ENCODE measurements around the gene SGMS1. TPM values are rescaled to one million over a fixed set of nuclear protein-coding genes. Genes with fewer than 3 reads are reported as not detected.
"Not testable (repeated sequence)": the region's sequence is repeated elsewhere in the genome, so short reads cannot be mapped to it uniquely, and the experiment has no call there.

Gene SGMS1
- total and polyA plus RNA-seq, 2 donors (not counting 1 experiment from before 2014, with no cell fraction given) = 39.9 to 82.1 TPM

DNA sequence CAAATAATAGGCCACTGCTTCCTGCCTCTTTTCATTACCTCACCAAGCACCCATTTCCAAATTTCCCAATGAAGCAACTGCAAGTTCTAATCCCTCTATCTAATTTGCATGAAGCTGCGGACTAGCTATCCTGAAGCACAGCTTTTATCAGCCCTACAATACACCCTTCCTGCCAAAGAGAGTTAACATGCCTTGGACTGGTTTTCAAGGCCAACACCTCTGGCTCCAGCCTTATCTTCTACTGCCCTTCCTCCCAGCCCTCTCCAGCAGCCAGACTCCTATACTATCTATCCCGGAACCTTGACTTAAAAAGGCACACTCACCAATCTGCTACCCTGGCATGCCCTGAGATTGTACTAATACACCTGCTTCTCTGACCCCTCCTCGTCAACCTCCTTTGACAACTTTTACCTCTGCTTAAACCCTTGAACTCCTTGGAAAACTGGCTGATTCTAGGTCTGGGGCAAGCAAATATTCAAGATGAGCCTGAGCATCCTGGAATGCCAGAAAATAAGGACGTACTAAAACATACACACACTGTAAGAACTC is 73.4 kb downstream of the SGMS1 start:
- Histone ChIP-seq H2AFZ (ENCODE audit: low read length) (no peak overlapping the region), H3K27me3 (ENCODE audit: control insufficient read depth, insufficient read depth, low read length) (no peaks in the 10 kb centered on the region), H3K36me3 (ENCODE audit: control insufficient read depth, insufficient read depth, low read length) (no peaks in the 10 kb centered on the region), H3K27ac (ENCODE audit: insufficient read depth, low read length) (no peak overlapping the region), H3K9ac (ENCODE audit: insufficient read depth, low read length) (no peak overlapping the region), H3K9me3 (ENCODE audit: control insufficient read depth, insufficient read depth, low read depth, low read length) (no peaks in the 10 kb centered on the region), H3K79me2 (ENCODE audit: control insufficient read depth, insufficient read depth, low read length) (peaks cover 2% of the 10 kb centered on the region), H3K4me3 (replicated peaks in 1 of 4; ENCODE audit: control extremely low read depth in 1 of 4, insufficient read depth in 1 of 4, low read depth in 3 of 4, low read length in 4 of 4) (no peak overlapping the region), H3K4me1 (ENCODE audit: control insufficient read depth, extremely low read depth, insufficient read depth, low read length) (peaks cover 22% of the 10 kb centered on the region), H3K4me2 (ENCODE audit: extremely low read depth, insufficient read depth, low read length) (no peak overlapping the region), H4K20me1 (ENCODE audit: control insufficient read depth, extremely low read depth, insufficient read depth, low read length) (no peaks in the 10 kb centered on the region)
- DNase-seq (ENCODE audit: low read depth in 2 of 2) = peak in 1 of 2 donors; percentile 34
- TF ChIP-seq EZH2 (IDR thresholded peaks at IDR 0.05; ENCODE audit: low read length, missing control alignments) = no peak
- TF ChIP-seq, protein P1, sequence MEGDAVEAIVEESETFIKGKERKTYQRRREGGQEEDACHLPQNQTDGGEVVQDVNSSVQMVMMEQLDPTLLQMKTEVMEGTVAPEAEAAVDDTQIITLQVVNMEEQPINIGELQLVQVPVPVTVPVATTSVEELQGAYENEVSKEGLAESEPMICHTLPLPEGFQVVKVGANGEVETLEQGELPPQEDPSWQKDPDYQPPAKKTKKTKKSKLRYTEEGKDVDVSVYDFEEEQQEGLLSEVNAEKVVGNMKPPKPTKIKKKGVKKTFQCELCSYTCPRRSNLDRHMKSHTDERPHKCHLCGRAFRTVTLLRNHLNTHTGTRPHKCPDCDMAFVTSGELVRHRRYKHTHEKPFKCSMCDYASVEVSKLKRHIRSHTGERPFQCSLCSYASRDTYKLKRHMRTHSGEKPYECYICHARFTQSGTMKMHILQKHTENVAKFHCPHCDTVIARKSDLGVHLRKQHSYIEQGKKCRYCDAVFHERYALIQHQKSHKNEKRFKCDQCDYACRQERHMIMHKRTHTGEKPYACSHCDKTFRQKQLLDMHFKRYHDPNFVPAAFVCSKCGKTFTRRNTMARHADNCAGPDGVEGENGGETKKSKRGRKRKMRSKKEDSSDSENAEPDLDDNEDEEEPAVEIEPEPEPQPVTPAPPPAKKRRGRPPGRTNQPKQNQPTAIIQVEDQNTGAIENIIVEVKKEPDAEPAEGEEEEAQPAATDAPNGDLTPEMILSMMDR (conservative IDR thresholded peaks at IDR 0.05 in 1 of 2, IDR thresholded peaks at IDR 0.05 in 1 of 2; ENCODE audit: low read depth in 1 of 2, low read length in 2 of 2) = no peak

DNA sequence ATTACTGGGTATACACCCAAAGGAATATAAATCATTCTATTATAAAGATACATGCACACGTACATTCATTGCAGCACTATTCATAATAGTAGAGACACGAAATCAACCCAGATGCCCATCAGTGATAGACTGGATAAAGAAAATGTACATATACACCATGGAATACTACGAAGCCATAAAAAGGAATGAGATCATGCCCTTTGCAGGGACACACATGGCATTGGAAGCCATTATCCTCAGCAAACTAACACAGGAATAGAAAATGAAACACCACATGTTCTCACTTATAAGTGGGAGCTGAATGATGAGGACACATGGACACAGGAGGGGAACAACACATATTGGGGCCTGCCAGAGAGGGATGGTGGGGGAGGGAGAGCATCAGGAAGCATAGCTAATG is 74.6 kb downstream of the SGMS1 start:
- not testable (repeated sequence) for H3K9me3 ChIP-seq (ENCODE audit: control insufficient read depth, insufficient read depth, low read depth, low read length); H3K79me2 ChIP-seq (ENCODE audit: control insufficient read depth, insufficient read depth, low read length); H3K36me3 ChIP-seq (ENCODE audit: control insufficient read depth, insufficient read depth, low read length); H3K27ac ChIP-seq (ENCODE audit: insufficient read depth, low read length); H3K4me3 ChIP-seq (replicated peaks in 1 of 4; ENCODE audit: control extremely low read depth in 1 of 4, insufficient read depth in 1 of 4, low read depth in 3 of 4, low read length in 4 of 4); H4K20me1 ChIP-seq (ENCODE audit: control insufficient read depth, extremely low read depth, insufficient read depth, low read length); H3K4me2 ChIP-seq (ENCODE audit: extremely low read depth, insufficient read depth, low read length); DNase-seq (ENCODE audit: low read depth in 2 of 2); H2AFZ ChIP-seq (ENCODE audit: low read length); H3K9ac ChIP-seq (ENCODE audit: insufficient read depth, low read length); H3K27me3 ChIP-seq (ENCODE audit: control insufficient read depth, insufficient read depth, low read length)
- H3K4me1 ChIP-seq (ENCODE audit: control insufficient read depth, extremely low read depth, insufficient read depth, low read length) = peaks cover 12% of the 10 kb centered on the region

DNA sequence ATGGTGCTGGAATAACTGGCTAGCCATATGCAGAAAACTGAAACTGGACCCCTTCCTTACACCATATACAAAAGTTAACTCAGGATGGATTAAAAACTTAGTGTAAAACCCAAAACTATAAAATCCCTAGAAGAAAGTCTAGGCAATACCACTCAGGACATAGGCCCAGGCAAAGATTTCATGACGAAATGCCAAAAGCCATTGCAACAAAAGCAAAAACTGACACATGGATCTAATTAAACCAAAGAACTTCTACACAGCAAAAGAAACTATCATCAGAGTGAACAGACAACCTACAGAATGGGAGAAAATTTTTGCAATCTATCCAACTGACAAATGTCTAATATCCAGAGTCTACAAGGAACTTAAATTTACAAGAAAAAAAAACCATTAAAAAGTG is 75.3 kb downstream of the SGMS1 start:
- not testable (repeated sequence) for H3K9me3 ChIP-seq (ENCODE audit: control insufficient read depth, insufficient read depth, low read depth, low read length); H2AFZ ChIP-seq (ENCODE audit: low read length); H3K27me3 ChIP-seq (ENCODE audit: control insufficient read depth, insufficient read depth, low read length); H3K36me3 ChIP-seq (ENCODE audit: control insufficient read depth, insufficient read depth, low read length); H3K4me2 ChIP-seq (ENCODE audit: extremely low read depth, insufficient read depth, low read length); DNase-seq (ENCODE audit: low read depth in 2 of 2); H4K20me1 ChIP-seq (ENCODE audit: control insufficient read depth, extremely low read depth, insufficient read depth, low read length); H3K27ac ChIP-seq (ENCODE audit: insufficient read depth, low read length); H3K4me3 ChIP-seq (replicated peaks in 1 of 4; ENCODE audit: control extremely low read depth in 1 of 4, insufficient read depth in 1 of 4, low read depth in 3 of 4, low read length in 4 of 4); H3K79me2 ChIP-seq (ENCODE audit: control insufficient read depth, insufficient read depth, low read length); H3K9ac ChIP-seq (ENCODE audit: insufficient read depth, low read length)
- peaks cover 12% of the 10 kb centered on the region for H3K4me1 ChIP-seq (ENCODE audit: control insufficient read depth, extremely low read depth, insufficient read depth, low read length)

DNA sequence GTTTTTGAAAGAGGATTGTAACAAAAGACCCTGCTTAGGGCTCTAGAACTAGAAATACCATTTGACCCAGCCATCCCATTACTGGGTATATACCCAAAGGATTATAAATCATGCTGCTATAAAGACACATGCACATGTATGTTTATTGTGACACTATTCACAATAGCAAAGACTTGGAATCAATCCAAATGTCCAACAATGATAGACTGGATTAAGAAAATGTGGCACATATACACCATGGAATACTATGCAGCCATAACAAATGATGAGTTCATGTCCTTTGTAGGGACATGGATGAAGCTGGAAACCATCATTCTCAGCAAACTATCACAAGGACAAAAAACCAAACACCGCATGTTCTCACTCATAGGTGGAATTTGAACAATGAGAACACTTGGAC is 77.5 kb downstream of the SGMS1 start:
- not testable (repeated sequence) for H3K9me3 ChIP-seq (ENCODE audit: control insufficient read depth, insufficient read depth, low read depth, low read length); H3K36me3 ChIP-seq (ENCODE audit: control insufficient read depth, insufficient read depth, low read length); H3K4me1 ChIP-seq (ENCODE audit: control insufficient read depth, extremely low read depth, insufficient read depth, low read length); H3K9ac ChIP-seq (ENCODE audit: insufficient read depth, low read length); H3K27ac ChIP-seq (ENCODE audit: insufficient read depth, low read length); H2AFZ ChIP-seq (ENCODE audit: low read length); DNase-seq (ENCODE audit: low read depth in 2 of 2); H3K79me2 ChIP-seq (ENCODE audit: control insufficient read depth, insufficient read depth, low read length); H4K20me1 ChIP-seq (ENCODE audit: control insufficient read depth, extremely low read depth, insufficient read depth, low read length); H3K27me3 ChIP-seq (ENCODE audit: control insufficient read depth, insufficient read depth, low read length); H3K4me3 ChIP-seq (replicated peaks in 1 of 4; ENCODE audit: control extremely low read depth in 1 of 4, insufficient read depth in 1 of 4, low read depth in 3 of 4, low read length in 4 of 4); H3K4me2 ChIP-seq (ENCODE audit: extremely low read depth, insufficient read depth, low read length)
